ENCODE results near the gene GTF2A1L. TPM values are rescaled to one million over a fixed set of nuclear protein-coding genes. Genes with fewer than 3 reads are reported as not detected.

GTF2A1L gene
- total and polyA plus RNA-seq, 2 experiments from 2014 or later, result 0.65 to 0.94 TPM

DNA sequence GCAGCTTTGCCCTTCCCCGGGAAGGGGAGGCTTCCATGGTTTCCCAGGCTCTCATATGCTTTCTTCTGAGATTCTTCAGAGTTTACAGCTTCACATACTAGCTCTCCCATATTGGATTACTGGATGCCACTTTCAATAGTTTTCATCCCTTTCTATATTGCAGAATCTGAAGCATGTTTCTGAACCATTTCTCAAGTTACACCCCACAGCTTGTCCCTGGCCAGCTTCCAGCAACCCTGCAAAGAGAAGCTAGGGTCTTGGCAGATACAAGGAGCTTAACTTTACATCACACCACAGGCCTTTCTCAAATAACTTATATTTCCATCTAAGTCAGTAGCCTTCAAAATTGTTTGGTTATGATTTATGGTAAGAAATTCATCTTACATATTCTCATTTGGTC is 98.3 kb downstream of the GTF2A1L start (continued):
- TF ChIP-seq, protein P1, sequence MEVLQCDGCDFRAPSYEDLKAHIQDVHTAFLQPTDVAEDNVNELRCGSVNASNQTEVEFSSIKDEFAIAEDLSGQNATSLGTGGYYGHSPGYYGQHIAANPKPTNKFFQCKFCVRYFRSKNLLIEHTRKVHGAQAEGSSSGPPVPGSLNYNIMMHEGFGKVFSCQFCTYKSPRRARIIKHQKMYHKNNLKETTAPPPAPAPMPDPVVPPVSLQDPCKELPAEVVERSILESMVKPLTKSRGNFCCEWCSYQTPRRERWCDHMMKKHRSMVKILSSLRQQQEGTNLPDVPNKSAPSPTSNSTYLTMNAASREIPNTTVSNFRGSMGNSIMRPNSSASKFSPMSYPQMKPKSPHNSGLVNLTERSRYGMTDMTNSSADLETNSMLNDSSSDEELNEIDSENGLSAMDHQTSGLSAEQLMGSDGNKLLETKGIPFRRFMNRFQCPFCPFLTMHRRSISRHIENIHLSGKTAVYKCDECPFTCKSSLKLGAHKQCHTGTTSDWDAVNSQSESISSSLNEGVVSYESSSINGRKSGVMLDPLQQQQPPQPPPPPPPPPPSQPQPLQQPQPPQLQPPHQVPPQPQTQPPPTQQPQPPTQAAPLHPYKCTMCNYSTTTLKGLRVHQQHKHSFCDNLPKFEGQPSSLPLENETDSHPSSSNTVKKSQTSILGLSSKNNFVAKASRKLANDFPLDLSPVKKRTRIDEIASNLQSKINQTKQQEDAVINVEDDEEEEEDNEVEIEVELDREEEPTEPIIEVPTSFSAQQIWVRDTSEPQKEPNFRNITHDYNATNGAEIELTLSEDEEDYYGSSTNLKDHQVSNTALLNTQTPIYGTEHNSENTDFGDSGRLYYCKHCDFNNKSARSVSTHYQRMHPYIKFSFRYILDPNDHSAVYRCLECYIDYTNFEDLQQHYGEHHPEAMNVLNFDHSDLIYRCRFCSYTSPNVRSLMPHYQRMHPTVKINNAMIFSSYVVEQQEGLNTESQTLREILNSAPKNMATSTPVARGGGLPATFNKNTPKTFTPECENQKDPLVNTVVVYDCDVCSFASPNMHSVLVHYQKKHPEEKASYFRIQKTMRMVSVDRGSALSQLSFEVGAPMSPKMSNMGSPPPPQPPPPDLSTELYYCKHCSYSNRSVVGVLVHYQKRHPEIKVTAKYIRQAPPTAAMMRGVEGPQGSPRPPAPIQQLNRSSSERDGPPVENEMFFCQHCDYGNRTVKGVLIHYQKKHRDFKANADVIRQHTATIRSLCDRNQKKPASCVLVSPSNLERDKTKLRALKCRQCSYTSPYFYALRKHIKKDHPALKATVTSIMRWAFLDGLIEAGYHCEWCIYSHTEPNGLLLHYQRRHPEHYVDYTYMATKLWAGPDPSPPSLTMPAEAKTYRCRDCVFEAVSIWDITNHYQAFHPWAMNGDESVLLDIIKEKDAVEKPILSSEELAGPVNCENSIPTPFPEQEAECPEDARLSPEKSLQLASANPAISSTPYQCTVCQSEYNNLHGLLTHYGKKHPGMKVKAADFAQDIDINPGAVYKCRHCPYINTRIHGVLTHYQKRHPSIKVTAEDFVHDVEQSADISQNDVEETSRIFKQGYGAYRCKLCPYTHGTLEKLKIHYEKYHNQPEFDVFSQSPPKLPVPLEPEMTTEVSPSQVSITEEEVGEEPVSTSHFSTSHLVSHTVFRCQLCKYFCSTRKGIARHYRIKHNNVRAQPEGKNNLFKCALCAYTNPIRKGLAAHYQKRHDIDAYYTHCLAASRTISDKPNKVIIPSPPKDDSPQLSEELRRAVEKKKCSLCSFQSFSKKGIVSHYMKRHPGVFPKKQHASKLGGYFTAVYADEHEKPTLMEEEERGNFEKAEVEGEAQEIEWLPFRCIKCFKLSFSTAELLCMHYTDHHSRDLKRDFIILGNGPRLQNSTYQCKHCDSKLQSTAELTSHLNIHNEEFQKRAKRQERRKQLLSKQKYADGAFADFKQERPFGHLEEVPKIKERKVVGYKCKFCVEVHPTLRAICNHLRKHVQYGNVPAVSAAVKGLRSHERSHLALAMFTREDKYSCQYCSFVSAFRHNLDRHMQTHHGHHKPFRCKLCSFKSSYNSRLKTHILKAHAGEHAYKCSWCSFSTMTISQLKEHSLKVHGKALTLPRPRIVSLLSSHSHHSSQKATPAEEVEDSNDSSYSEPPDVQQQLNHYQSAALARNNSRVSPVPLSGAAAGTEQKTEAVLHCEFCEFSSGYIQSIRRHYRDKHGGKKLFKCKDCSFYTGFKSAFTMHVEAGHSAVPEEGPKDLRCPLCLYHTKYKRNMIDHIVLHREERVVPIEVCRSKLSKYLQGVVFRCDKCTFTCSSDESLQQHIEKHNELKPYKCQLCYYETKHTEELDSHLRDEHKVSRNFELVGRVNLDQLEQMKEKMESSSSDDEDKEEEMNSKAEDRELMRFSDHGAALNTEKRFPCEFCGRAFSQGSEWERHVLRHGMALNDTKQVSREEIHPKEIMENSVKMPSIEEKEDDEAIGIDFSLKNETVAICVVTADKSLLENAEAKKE (CRISPR knock-in tag; IDR thresholded peaks at IDR 0.05), result no peak
- TF ChIP-seq, protein P2, sequence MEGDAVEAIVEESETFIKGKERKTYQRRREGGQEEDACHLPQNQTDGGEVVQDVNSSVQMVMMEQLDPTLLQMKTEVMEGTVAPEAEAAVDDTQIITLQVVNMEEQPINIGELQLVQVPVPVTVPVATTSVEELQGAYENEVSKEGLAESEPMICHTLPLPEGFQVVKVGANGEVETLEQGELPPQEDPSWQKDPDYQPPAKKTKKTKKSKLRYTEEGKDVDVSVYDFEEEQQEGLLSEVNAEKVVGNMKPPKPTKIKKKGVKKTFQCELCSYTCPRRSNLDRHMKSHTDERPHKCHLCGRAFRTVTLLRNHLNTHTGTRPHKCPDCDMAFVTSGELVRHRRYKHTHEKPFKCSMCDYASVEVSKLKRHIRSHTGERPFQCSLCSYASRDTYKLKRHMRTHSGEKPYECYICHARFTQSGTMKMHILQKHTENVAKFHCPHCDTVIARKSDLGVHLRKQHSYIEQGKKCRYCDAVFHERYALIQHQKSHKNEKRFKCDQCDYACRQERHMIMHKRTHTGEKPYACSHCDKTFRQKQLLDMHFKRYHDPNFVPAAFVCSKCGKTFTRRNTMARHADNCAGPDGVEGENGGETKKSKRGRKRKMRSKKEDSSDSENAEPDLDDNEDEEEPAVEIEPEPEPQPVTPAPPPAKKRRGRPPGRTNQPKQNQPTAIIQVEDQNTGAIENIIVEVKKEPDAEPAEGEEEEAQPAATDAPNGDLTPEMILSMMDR (conservative IDR thresholded peaks at IDR 0.05; ENCODE audit: low read depth in 2 of 2), result no peak
- TF ChIP-seq EZH2 (IDR thresholded peaks at IDR 0.05; ENCODE audit: low read depth, unreplicated experiment), result no peak
- no peak for TF ChIP-seq ZNF114 (CRISPR knock-in tag; IDR thresholded peaks at IDR 0.05)
- no peak for TF ChIP-seq JUNB (IDR thresholded peaks at IDR 0.05; ENCODE audit: unreplicated experiment)
- TF ChIP-seq CREB1 (CRISPR knock-in tag; IDR thresholded peaks at IDR 0.05; ENCODE audit: low read depth), result no peak
- no peak for TF ChIP-seq NANOG (IDR thresholded peaks at IDR 0.05; ENCODE audit: borderline replicate concordance)
- TF ChIP-seq ZNF331 (CRISPR knock-in tag; IDR thresholded peaks at IDR 0.05; ENCODE audit: low read depth), result no peak
- TF ChIP-seq EZH2phosphoT487 (IDR thresholded peaks at IDR 0.05; ENCODE audit: unreplicated experiment), result no peak
- no peak for TF ChIP-seq POLR2AphosphoS5 (IDR thresholded peaks at IDR 0.05; ENCODE audit: low read depth)
